ENCODE measurements around the gene KIRREL3. TPM values are rescaled to one million over a fixed set of nuclear protein-coding genes. Genes with fewer than 3 reads are reported as not detected.

KIRREL3 gene
- total RNA-seq, 2 donors from 2014 or later = 0.61 to 0.64 TPM

DNA sequence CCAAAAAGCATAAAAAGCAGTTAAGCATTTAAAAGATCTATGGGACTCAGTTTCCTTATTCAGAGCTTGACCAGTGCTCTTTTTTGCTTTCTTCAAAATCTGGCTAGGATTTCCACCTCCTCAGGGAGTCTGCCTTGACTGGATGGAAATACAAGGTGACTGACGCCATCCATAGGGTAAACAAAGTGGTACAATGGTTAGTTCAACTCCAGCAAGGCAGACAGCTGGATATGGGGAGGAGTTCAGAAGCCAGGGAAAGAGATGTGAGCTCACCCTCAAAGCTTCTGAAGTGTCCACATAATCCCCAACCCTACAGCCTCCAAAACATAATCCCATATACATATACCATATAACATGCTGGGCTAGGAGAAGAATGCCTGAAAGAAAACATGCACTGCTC is 52.0 kb downstream of the KIRREL3 start:
- Histone ChIP-seq H3K9me3 (no peaks in the 10 kb centered on the region), H3K27me3 (no peaks in the 10 kb centered on the region), H3K9ac (ENCODE audit: low read depth in 2 of 2, low read length in 2 of 2) (no peak overlapping the region), H3K4me3 (no peak overlapping the region), H3K36me3 (no peaks in the 10 kb centered on the region), H3K27ac (no peak overlapping the region), H3K4me1 (no peaks in the 10 kb centered on the region)
- intact Hi-C loops (cut with DNase I) = no loop called here
- TF ChIP-seq, protein P1, sequence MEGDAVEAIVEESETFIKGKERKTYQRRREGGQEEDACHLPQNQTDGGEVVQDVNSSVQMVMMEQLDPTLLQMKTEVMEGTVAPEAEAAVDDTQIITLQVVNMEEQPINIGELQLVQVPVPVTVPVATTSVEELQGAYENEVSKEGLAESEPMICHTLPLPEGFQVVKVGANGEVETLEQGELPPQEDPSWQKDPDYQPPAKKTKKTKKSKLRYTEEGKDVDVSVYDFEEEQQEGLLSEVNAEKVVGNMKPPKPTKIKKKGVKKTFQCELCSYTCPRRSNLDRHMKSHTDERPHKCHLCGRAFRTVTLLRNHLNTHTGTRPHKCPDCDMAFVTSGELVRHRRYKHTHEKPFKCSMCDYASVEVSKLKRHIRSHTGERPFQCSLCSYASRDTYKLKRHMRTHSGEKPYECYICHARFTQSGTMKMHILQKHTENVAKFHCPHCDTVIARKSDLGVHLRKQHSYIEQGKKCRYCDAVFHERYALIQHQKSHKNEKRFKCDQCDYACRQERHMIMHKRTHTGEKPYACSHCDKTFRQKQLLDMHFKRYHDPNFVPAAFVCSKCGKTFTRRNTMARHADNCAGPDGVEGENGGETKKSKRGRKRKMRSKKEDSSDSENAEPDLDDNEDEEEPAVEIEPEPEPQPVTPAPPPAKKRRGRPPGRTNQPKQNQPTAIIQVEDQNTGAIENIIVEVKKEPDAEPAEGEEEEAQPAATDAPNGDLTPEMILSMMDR (IDR thresholded peaks at IDR 0.05) = no peak
- no peak for DNase-seq

DNA sequence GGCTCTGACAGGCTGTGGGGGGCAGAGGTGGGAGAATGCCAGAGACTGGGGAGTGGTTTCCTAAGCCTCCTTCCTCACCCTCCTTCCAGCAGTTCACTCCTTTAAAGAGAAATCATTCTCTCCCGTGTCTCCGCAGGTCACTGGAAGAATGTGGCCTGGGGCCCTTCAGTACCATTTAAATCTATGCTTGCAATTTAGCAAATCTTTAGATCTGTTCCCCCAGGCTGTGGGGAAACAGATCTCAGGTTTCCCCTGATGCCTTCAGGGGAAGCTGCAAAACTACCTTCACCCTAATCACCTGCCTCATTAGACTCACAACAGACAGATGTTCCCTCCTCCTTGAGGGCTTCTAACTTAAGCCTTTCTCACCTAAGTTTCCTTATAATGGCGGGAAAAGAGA is 55.3 kb downstream of the KIRREL3 start:
- intact Hi-C loops (cut with DNase I) = no loop called here
- Histone ChIP-seq H3K36me3 (no peaks in the 10 kb centered on the region), H3K4me1 (no peaks in the 10 kb centered on the region), H3K27me3 (no peaks in the 10 kb centered on the region), H3K4me3 (no peak overlapping the region), H3K27ac (no peak overlapping the region), H3K9me3 (no peaks in the 10 kb centered on the region), H3K9ac (ENCODE audit: low read depth in 2 of 2, low read length in 2 of 2) (no peak overlapping the region)
- TF ChIP-seq, protein P1 (IDR thresholded peaks at IDR 0.05) = no peak
- no peak for DNase-seq

DNA sequence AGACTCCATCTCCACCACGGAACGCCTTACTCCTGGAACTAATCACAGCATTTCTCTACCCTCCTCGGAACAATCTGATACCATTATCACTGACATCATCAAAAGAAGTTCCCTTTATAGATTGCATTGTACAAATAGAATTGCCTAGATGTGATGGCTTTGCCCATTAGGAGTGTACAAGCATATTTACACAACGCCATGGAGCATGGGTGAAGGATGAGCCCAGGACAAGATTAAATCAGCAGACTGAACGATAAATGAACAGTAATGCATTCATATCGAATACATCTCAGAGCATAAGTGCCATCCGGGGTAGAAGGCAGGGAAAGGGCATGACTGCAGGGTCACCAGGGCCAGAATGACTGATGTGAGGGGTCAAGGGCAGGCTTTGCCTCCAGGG is 57.3 kb downstream of the KIRREL3 start:
- TF ChIP-seq, protein P1 (IDR thresholded peaks at IDR 0.05) = no peak

DNA sequence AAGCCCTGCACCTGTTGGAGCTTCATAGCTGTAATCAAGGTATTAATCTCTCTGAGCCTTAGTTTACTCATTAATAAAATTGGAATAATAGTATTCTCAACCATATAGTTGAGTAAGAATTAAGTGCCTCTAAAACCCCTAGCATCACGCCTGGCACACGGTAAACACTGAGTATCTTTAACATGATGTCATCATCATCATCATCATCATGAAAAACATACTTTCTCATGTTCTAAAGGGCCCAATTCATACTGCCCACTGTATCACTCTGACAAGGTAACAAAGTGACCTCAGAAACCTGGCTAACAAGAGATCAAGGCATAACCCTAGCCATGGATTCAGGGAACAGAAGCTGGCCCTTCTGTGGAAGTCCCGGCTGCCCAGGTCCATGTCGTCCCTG is 58.4 kb downstream of the KIRREL3 start:
- no peak overlapping the region for H3K4me3 ChIP-seq
- no peaks in the 10 kb centered on the region for H3K4me1 ChIP-seq
- H3K27me3 ChIP-seq = no peaks in the 10 kb centered on the region
- intact Hi-C loops (cut with DNase I) = no loop called here
- H3K36me3 ChIP-seq = no peaks in the 10 kb centered on the region
- H3K9ac ChIP-seq (ENCODE audit: low read depth in 2 of 2, low read length in 2 of 2) = no peak overlapping the region
- TF ChIP-seq, protein P1 (IDR thresholded peaks at IDR 0.05) = no peak
- no peak for DNase-seq
- no peaks in the 10 kb centered on the region for H3K9me3 ChIP-seq
- H3K27ac ChIP-seq = no peak overlapping the region

More for the DNA sequence above, 57.3 kb downstream of the KIRREL3 start:
- Histone ChIP-seq H3K27ac (no peak overlapping the region), H3K4me3 (no peak overlapping the region), H3K36me3 (no peaks in the 10 kb centered on the region), H3K4me1 (no peaks in the 10 kb centered on the region), H3K9ac (ENCODE audit: low read depth in 2 of 2, low read length in 2 of 2) (no peak overlapping the region), H3K27me3 (no peaks in the 10 kb centered on the region), H3K9me3 (no peaks in the 10 kb centered on the region)
- intact Hi-C loops (cut with DNase I) = no loop called here
- DNase-seq = no peak

DNA sequence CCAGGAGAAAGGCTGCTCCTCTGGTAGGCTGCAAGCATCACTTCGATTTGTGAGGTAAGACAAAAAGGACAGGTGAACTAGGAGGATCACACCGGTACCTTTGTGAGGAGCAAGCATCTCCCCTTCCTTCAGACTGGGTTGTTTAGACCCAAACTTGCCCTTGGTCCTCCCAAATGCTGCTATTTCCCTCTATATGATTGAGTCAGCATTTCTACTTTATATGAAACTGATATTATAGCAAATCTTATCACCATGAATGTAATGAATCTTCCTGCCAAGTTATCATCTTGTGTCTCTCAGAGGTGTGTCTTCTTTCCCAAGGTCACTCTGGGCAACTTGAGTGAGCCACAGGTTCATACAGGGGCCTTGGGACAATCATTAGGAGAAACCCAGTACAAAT is 61.0 kb downstream of the KIRREL3 start:
- Histone ChIP-seq H3K9me3 (no peaks in the 10 kb centered on the region), H3K9ac (ENCODE audit: low read depth in 2 of 2, low read length in 2 of 2) (no peak overlapping the region), H3K4me3 (no peak overlapping the region), H3K27ac (no peak overlapping the region), H3K36me3 (no peaks in the 10 kb centered on the region), H3K4me1 (no peaks in the 10 kb centered on the region), H3K27me3 (no peaks in the 10 kb centered on the region)
- TF ChIP-seq, protein P1 (IDR thresholded peaks at IDR 0.05) = no peak
- DNase-seq = no peak
- intact Hi-C loops (cut with DNase I) = no loop called here

DNA sequence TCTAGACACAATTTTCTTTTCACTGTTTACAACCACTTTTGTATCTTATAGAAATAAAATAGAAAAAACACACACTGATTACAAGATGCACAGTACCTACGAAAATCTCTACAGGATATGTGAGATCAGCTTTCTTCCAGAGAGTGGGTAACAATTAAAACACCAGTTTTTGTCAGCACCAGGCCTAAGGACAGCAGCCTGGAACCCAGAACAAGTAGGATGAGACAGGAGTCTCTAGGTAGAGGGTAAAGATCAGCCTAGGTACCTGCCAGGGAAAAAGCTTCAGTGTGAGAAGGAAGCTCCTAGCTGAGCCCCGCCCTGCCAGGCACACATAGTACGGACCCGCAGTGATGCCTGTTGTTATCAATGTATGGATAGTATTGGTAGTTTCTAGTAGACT is 61.9 kb downstream of the KIRREL3 start:
- DNase-seq = no peak
- H3K27ac ChIP-seq = no peak overlapping the region
- intact Hi-C loops (cut with DNase I) = no loop called here
- TF ChIP-seq, protein P1 (IDR thresholded peaks at IDR 0.05) = no peak
- no peaks in the 10 kb centered on the region for H3K4me1 ChIP-seq
- H3K4me3 ChIP-seq = no peak overlapping the region
- no peaks in the 10 kb centered on the region for H3K36me3 ChIP-seq
- H3K27me3 ChIP-seq = no peaks in the 10 kb centered on the region
- no peaks in the 10 kb centered on the region for H3K9me3 ChIP-seq
- H3K9ac ChIP-seq (ENCODE audit: low read depth in 2 of 2, low read length in 2 of 2) = no peak overlapping the region
